Hepatocyte (in vitro differentiated cells): ENCODE measurements around the gene CTPS2. TPM values are rescaled to one million over a fixed set of nuclear protein-coding genes. Genes with fewer than 3 reads are reported as not detected.

ENCODE experiments used
- DNase-seq: peaks from one replicate; pipeline ENCODE4 v3.0.0-alpha.2; 2016; ENCODE audit warnings: low spot score
- H2AFZ ChIP-seq: fragments of 200-600 bp; sonication (generic); 2 replicates; pipeline ENCODE4 v1.6.0; 2016; ENCODE audit warnings: antibody characterized with exemption, mild to moderate bottlenecking
- H3K27ac ChIP-seq: fragments of 200-600 bp; sonication (generic); 2 replicates; pipeline ENCODE4 v1.5.1; 2016; ENCODE audit warnings: mild to moderate bottlenecking
- H3K27me3 ChIP-seq: fragments of 200-600 bp; sonication (generic); 2 replicates; pipeline ENCODE4 v1.6.1; 2016
- H3K36me3 ChIP-seq: fragments of 200-600 bp; sonication (generic); replicated peaks from 2 replicates; pipeline ENCODE4 v1.5.1; 2016; ENCODE audit warnings: low read depth; ENCODE audit not compliant: insufficient read depth
- H3K4me1 ChIP-seq: fragments of 200-600 bp; sonication (generic); 2 replicates; pipeline ENCODE4 v1.5.1; 2016; ENCODE audit warnings: mild to moderate bottlenecking, moderate library complexity; ENCODE audit not compliant: insufficient read depth
- H3K4me2 ChIP-seq: fragments of 200-600 bp; sonication (generic); 2 replicates; pipeline ENCODE4 v1.6.0; 2016
- H3K4me3 ChIP-seq: fragments of 200-600 bp; sonication (generic); 2 replicates; pipeline ENCODE4 v1.5.1; 2016; ENCODE audit warnings: mild to moderate bottlenecking
- H3K79me2 ChIP-seq: fragments of 200-600 bp; sonication (generic); 2 replicates; pipeline ENCODE4 v1.6.0; 2017; ENCODE audit warnings: mild to moderate bottlenecking
- H3K9me2 ChIP-seq: fragments of 200-600 bp; sonication (generic); replicated peaks from 2 replicates; pipeline ENCODE4 v1.6.0; 2017; ENCODE audit warnings: mild to moderate bottlenecking; ENCODE audit not compliant: insufficient read depth
- H3K9me3 ChIP-seq: fragments of 200-600 bp; sonication (generic); 2 replicates; pipeline ENCODE4 v1.5.1; 2016; ENCODE audit warnings: low read depth, mild to moderate bottlenecking
- H4K20me1 ChIP-seq: fragments of 200-600 bp; sonication (generic); 2 replicates; pipeline ENCODE4 v1.6.0; 2016; ENCODE audit warnings: mild to moderate bottlenecking; ENCODE audit not compliant: insufficient read depth, poor library complexity, severe bottlenecking
- CTCF ChIP-seq: fragments of 200-600 bp; sonication (generic); IDR thresholded peaks from 2 replicates; pipeline ENCODE4 v1.5.1; 2016; ENCODE audit warnings: antibody characterized with exemption, mild to moderate bottlenecking; ENCODE audit not compliant: poor library complexity
- EZH2 ChIP-seq: fragments of 200-600 bp; sonication (generic); IDR thresholded peaks from 2 replicates; pipeline ENCODE4 v1.6.1; 2016; ENCODE audit warnings: antibody characterized with exemption, mild to moderate bottlenecking, borderline replicate concordance
- EZH2phosphoT487 ChIP-seq: fragments of 200-600 bp; sonication (generic); IDR thresholded peaks from one replicate; pipeline ENCODE4 v1.6.1; 2018; ENCODE audit warnings: antibody characterized with exemption, mild to moderate bottlenecking, low read depth, moderate library complexity; ENCODE audit not compliant: unreplicated experiment, severe bottlenecking
- WGBS: methylation state at CpG from one replicate; pipeline ENCODE4 v1.1.6; 2016; ENCODE audit warnings: low lambda C conversion rate; ENCODE audit errors: missing lambda C conversion rate; 5-methylcytosine and 5-hydroxymethylcytosine counted together
- polyA plus RNA-seq: library from polyadenylated mRNA; unstranded; fragments of >200 nt; fragmentation: Nextera tagmentation; extraction: Ambion mirVana; gene quantifications from 2 replicates; pipeline ENCODE4 v1.2.1, GENCODE V29; 2016
- total RNA-seq: library from RNA; depleted of rRNA; stranded (reverse); fragments of >200 nt; gene quantifications from 2 replicates; pipeline ENCODE4 v1.2.3, GENCODE V29; 2014

The CTPS2 gene
- total and polyA plus RNA-seq, 2 experiments from 2014 or later = 26.2 to 55.7 TPM

GRCh38 chrX:16671005-16671404 is 41.5 kb downstream of the CTPS2 start:
- DNase-seq = peak; percentile 74
- H3K4me2 ChIP-seq = no peak overlapping the region

GRCh38 chrX:16666541-16666940 is 45.9 kb downstream of the CTPS2 start:
- 93% methylated on average over 4 of the region's 4 CpGs for WGBS
- Histone ChIP-seq H3K27ac (no peak overlapping the region), H3K36me3 (peaks cover 5% of the 10 kb centered on the region), H4K20me1 (no peaks in the 10 kb centered on the region), H3K79me2 (peaks cover 3% of the 10 kb centered on the region), H3K9me2 (no peaks in the 10 kb centered on the region), H2AFZ (no peak overlapping the region), H3K4me3 (no peak overlapping the region), H3K9me3 (no peaks in the 10 kb centered on the region), H3K4me1 (peaks cover 5% of the 10 kb centered on the region), H3K4me2 (no peak overlapping the region), H3K27me3 (no peaks in the 10 kb centered on the region)
- no peak for DNase-seq
- TF ChIP-seq EZH2 (no peak), CTCF (no peak), EZH2phosphoT487 (no peak)

More at GRCh38 chrX:16671005-16671404, 41.5 kb downstream of the CTPS2 start:
- Histone ChIP-seq H3K9me2 (no peaks in the 10 kb centered on the region), H4K20me1 (no peaks in the 10 kb centered on the region), H3K4me3 (no peak overlapping the region), H3K9me3 (no peaks in the 10 kb centered on the region), H3K79me2 (no peaks in the 10 kb centered on the region), H3K27me3 (no peaks in the 10 kb centered on the region), H3K27ac (no peak overlapping the region), H3K36me3 (peaks cover 5% of the 10 kb centered on the region), H2AFZ (no peak overlapping the region), H3K4me1 (no peaks in the 10 kb centered on the region)
- TF ChIP-seq EZH2 (no peak), CTCF (peak; percentile 68), EZH2phosphoT487 (no peak)

- peak overlapping the region; percentile 39 for H3K27ac ChIP-seq
- no peak for DNase-seq
- no peaks in the 10 kb centered on the region for H3K9me2 ChIP-seq
- no peak overlapping the region for H3K4me2 ChIP-seq
- H3K4me3 ChIP-seq = no peak overlapping the region
- H3K9me3 ChIP-seq = no peaks in the 10 kb centered on the region
- TF ChIP-seq EZH2 (no peak), EZH2phosphoT487 (no peak), CTCF (no peak)
- 60% methylated on average over 2 of the region's 2 CpGs for WGBS
- H3K79me2 ChIP-seq = peaks cover 3% of the 10 kb centered on the region
- peaks cover 5% of the 10 kb centered on the region for H3K4me1 ChIP-seq
- peaks cover under 1% of the 10 kb centered on the region for H3K36me3 ChIP-seq
- H2AFZ ChIP-seq = no peak overlapping the region
- H4K20me1 ChIP-seq = no peaks in the 10 kb centered on the region
- no peaks in the 10 kb centered on the region for H3K27me3 ChIP-seq
Measured at GRCh38 chrX:16665089-16665488, 47.4 kb downstream of the CTPS2 start.

- Histone ChIP-seq H3K79me2 (peaks cover 3% of the 10 kb centered on the region), H3K9me3 (no peaks in the 10 kb centered on the region), H3K9me2 (no peaks in the 10 kb centered on the region), H3K4me2 (no peak overlapping the region), H3K27me3 (no peaks in the 10 kb centered on the region), H3K4me1 (peaks cover 5% of the 10 kb centered on the region), H2AFZ (no peak overlapping the region), H3K4me3 (no peak overlapping the region), H3K36me3 (no peaks in the 10 kb centered on the region), H3K27ac (peak overlapping the region; percentile 39), H4K20me1 (no peaks in the 10 kb centered on the region)
- WGBS = 91% methylated on average over 2 of the region's 2 CpGs
- DNase-seq = no peak
- TF ChIP-seq EZH2phosphoT487 (no peak), CTCF (peak; percentile 22), EZH2 (no peak)
Measured at GRCh38 chrX:16664626-16665025, 47.8 kb downstream of the CTPS2 start.
